SKM-1 (cell line): ENCODE measurements around the gene NMS.
A peak's percentile ranks its signal among the peaks of the same experiment; 100 is the strongest.
"Not testable (repeated sequence)": the region's sequence is repeated elsewhere in the genome, so short reads cannot be mapped to it uniquely, and the experiment has no call there.

Experiments used
- DNase-seq: peaks from one replicate; lab custom pipeline; 2025; ENCODE audit not compliant: unreplicated experiment; lab: John Stamatoyannopoulos, UW

The NMS gene

GRCh38 chr2:100470182-100470581, at the start of gene NMS:
TSS of gene NMS (plus strand) at chr2:100470482. CDS start at chr2:100470489, 7 bp downstream.
- DNase-seq = no peak

GRCh38 chr2:100422320-100423055, 47.8 kb upstream of the NMS start:
- no peak for DNase-seq

DNA sequence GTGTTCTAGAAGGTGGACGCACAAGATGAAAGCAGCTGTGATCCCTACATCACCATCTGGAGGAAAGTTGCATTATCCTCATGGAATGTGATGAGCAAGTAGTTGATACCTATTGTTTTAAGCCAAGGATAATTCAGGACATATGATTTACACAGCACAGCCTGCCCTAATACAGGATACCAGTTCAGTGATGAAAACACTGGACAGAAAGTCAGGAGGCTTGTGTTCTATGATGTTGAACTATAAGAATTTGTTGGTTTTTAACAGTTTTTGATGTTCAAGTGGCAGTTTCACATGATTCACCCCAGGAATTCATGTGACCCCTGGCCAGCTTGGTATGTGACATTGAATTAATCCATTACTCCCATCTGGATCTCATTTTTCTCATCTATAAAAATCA, 46.7 kb upstream of the NMS start:
- DNase-seq = no peak

DNA sequence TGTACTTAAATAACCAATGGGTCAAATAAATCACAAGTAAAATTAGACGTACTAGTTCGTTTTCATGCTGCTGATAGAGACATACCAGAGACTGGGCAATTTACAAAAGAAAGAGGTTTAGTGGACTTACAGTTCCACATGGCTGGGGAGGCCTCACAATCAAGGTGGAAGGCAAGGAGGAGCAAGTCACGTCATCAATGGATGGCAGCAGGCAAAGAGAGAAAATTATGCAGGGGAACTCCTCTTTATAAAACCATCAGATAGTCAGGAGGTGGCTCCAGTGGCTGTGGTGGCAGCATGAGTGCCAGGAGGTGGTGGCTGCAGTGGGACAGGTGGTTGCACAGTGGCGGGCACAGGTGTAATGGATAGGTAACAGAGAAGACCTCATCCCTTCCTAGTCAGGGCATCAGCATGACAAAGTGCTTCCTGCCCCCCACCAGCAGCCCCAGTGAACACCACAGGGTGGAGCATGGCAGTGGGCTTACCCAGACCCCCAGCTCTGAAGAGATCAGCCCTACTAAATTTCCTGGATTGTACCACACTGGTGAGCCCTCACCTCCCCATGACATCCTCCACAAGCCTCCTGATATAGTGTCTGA, 45.9 kb upstream of the NMS start:
- no peak for DNase-seq

DNA sequence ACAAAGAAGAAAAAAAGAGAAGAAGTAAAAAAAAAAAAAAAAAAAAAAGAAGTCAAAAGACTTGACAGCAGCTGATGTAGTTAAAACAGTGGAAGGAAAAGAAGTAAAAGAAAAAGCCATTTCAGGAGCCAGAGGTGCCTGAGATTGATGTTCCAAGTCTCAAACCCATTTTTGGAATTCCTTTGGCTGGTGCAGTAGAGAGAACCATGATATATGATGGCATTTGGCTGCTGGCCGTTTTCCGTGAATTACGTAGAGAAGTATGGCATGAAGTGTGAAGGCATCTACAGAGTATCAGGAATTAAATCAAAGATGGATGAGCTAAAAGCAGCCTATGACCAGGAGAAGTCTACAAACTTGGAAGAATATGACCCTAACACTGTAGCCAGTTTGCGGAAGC, 45.2 kb upstream of the NMS start:
- DNase-seq = no peak

DNA sequence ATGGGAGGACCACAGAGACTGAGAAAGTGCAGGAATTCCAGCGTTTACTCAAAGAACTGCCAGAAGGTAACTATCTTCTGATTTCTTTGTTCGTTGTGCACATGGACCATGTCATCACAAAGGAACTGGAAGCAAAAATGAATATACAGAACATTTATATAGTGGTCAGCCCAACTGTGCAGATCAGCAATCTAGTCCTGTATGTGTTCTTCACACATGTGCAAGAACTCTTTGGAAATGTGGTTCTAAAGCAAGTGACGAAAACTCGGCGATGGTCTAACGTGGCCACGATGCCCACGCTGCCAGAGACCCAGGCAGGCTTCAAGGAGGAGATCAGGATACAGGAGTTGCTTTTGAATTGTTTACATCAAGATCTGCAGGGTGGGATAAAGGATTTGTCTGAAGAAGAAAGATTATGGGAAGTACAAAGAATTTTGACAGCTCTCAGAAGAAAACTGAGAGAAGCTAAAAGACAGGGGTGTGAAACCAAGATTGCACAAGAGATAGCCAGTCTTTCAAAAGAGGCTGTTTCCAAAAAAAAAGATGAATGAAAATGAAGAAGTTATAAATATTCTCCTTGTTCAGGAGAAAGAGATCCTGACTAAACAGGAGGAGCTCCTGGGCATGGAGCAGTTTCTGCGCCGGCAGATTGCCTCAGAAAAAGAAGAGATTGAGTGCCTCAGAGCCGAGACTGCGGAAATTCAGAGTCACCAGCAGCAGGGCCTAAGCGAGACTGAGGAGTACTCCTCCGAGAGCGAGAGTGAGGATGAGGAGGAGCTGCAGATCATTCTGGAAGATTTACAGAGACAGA, 44.5 kb upstream of the NMS start:
- DNase-seq = peak; percentile 30

DNA sequence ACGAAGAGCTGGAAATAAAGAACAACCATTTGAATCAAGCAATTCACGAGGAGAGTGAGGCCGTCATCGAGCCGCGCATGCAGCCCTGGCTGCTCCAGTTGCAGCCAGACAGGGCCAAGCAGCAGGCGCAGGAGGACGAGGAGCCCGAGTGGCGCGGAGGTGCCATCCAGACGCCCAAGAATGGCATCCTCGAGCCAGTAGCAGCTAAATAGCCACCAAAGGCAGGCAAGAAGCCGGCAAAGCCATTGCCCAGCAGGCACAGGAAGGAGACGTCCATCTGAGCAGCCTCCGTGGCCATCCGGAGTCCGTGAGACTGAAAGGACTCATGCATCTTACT, 43.9 kb upstream of the NMS start:
- no peak for DNase-seq

GRCh38 chr2:100427111-100427510, 43.2 kb upstream of the NMS start:
- DNase-seq = no peak

GRCh38 chr2:100427627-100428258, 42.5 kb upstream of the NMS start:
- DNase-seq = peak; percentile 38

DNA sequence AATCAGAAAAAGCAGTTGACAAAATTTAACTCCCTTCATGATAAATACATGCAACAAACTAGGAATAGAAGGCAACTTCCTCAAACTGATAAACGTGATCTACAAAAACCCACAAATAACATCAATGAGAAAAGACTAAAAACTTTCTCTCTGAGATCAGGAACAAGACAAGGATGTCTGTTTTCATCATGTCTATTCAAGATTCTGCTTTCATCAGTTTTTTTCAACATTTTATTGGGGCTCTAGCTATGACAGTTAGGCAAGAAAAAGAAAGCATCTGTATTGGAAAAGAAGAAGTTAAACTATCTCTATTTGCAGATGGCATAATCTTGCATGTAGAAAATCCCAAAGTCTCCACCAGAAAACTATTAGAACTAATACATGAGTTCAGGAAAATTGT, 40.6 kb upstream of the NMS start:
- no peak for DNase-seq

- no peak for DNase-seq
These were observed 32.5 kb upstream of the NMS start for GRCh38 chr2:100437751-100438150.

- no peak for DNase-seq
These were observed 23.6 kb upstream of the NMS start for GRCh38 chr2:100446696-100447095.

DNA sequence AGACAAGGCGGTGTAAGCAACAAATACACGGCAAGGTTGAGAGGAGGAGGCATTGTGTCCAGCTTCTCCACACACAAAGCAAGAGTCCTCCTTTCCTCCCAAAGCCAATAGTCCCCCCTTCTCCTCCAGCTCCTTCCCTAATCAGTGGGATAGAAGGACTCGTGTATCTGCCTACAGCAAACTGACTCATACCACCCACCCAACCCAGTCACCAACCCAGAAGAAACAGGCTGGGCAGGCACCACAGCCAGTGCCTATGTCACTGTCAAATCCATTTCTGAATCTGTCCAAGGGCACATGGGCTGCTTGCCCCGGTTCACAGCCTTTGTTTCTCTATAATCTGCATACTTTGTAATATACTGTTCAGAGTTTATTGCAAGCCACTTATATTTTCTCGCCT, 19.2 kb upstream of the NMS start:
- no peak for DNase-seq

DNA sequence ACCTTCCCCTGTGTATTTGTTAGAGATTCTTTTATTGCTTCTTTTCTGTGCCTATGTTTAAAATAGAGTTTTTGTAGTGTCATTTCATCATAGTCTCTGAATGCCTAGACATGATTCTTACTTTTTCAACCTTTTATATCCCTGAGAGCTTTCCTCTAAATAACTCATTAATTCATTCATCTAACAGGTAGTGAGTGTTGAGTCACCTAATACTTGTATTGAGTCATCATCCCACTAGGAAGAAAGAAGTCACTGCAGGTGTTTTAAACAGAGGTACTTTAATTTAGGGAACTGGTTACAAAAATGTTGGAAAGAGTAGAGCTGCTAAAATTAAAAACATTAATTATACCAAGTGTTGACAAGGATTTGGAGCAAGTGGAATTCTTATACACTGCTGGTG, 18.5 kb upstream of the NMS start:
- DNase-seq = no peak

- DNase-seq = no peak
These were observed 16.4 kb upstream of the NMS start for GRCh38 chr2:100453853-100454252.

GRCh38 chr2:100456357-100456756, 13.9 kb upstream of the NMS start:
- not testable (repeated sequence) for DNase-seq

GRCh38 chr2:100460904-100461530, 9.3 kb upstream of the NMS start:
- no peak for DNase-seq

GRCh38 chr2:100470898-100471514, 724 bp downstream of the NMS start:
- no peak for DNase-seq

DNA sequence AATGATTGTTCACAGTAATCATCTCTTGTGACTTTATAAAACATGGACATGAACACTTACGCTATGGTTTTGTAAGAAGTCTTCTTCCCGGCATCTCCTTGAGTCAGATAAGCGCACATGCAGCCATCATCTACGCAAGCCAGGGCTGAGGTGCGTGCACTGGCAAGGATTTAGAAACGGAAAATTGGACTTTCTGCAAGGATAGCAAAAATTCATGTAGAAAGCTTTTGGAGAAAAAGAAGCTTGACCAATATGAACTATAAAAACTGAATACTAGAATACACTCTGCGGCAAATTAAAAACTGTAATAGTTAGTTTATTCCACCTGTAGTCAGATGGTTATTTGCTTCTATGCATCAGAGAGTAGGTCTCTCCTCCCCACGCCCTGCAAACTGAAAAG, 6.3 kb downstream of the NMS start:
- no peak for DNase-seq

GRCh38 chr2:100482741-100483140, 12.5 kb downstream of the NMS start:
- no peak for DNase-seq

DNA sequence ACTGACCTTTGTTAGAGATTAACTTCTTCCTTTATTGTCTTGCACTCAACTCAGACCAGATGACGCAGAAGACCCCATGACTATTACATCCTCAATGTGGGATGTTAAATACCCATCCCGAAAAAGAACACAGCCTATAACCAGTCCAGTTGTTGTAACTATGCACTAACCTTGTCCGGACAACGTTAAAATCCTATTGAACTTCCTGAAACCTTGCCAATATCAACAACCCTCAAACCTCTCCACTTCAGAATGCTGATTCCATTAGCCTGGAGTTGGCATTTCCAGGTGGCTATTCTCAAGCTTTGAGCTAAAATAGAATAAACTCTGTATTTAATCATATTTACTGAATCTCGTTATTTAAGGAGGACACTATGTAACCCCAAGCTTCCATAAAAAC, 13.6 kb downstream of the NMS start:
- DNase-seq = no peak
